ENCODE data around the gene TFDP3.

The TFDP3 gene

DNA sequence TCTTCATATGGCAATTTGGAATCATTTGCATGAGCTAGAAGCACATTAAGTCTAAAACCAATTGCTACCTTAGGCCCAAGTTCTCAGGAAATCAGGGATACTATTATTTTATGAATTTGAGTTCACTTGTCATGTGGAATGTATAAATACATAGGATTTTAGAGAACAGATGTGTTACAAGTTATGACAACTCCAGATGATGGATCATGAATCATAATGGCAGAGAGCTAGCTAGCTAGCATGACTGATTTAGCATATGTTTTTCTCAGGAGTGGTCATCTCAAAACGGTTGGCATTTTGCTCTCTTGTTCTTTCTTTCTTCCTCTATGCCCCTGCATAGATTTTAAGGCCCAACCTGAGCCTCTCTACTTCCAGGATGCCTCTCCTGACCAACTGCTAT lies 14.2 kb upstream of the TFDP3 start:
- DNase-seq, result no peak
- Mint-ChIP-seq H3K9me3 (no peaks in the 10 kb centered on the region), H3K4me3 (no peak overlapping the region), H3K27ac (no peak overlapping the region), H3K36me3 (ENCODE audit: low read depth) (no peaks in the 10 kb centered on the region), H3K27me3 (ENCODE audit: low read depth, poor library complexity) (peaks cover 11% of the 10 kb centered on the region), H3K4me1 (peaks cover 8% of the 10 kb centered on the region)
- no peak for TF ChIP-seq CTCF (IDR thresholded peaks at IDR 0.05)

- Mint-ChIP-seq H3K27ac (no peak overlapping the region), H3K27me3 (ENCODE audit: low read depth, poor library complexity) (peaks cover 8% of the 10 kb centered on the region)
Measured at GRCh38 chrX:133229361-133229760, 11.2 kb upstream of the TFDP3 start.

GRCh38 chrX:133215747-133216146 lies 2.4 kb downstream of the TFDP3 start:
- Mint-ChIP-seq H3K4me1 (peaks cover 16% of the 10 kb centered on the region), H3K9me3 (no peaks in the 10 kb centered on the region), H3K27ac (no peak overlapping the region), H3K4me3 (no peak overlapping the region), H3K27me3 (ENCODE audit: low read depth, poor library complexity) (peaks cover 9% of the 10 kb centered on the region), H3K36me3 (ENCODE audit: low read depth) (no peaks in the 10 kb centered on the region)
- TF ChIP-seq CTCF (IDR thresholded peaks at IDR 0.05), result peak; percentile 54
- peak; percentile 38 for DNase-seq

More at GRCh38 chrX:133229361-133229760, 11.2 kb upstream of the TFDP3 start:
- Mint-ChIP-seq H3K4me3 (no peak overlapping the region), H3K36me3 (ENCODE audit: low read depth) (no peaks in the 10 kb centered on the region), H3K9me3 (no peaks in the 10 kb centered on the region), H3K4me1 (no peaks in the 10 kb centered on the region)
- no peak for TF ChIP-seq CTCF (IDR thresholded peaks at IDR 0.05)
- DNase-seq, result no peak

DNA sequence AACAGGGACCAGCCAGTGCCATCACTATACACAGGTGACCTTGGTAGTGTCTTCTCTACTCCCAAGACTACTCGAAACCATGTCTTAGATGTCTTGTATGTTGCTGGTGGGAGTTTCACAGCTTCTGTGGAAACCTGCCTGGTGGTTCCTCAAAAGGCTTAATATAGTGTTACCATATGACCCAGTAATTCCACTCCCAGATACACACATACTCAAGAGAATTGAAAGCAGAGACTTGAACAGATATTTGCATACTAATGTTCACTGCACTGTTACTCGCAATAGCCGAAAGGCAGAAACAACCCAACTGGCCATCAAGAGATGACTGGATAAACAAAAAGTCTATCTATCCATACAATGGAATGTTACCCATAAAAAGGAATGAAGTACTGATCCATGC lies 3.1 kb downstream of the TFDP3 start:
- Mint-ChIP-seq H3K27ac (no peak overlapping the region), H3K4me3 (no peak overlapping the region), H3K27me3 (ENCODE audit: low read depth, poor library complexity) (peaks cover 9% of the 10 kb centered on the region), H3K36me3 (ENCODE audit: low read depth) (no peaks in the 10 kb centered on the region), H3K4me1 (peaks cover 16% of the 10 kb centered on the region), H3K9me3 (no peaks in the 10 kb centered on the region)
- no peak for DNase-seq
- TF ChIP-seq CTCF (IDR thresholded peaks at IDR 0.05), result no peak

DNA sequence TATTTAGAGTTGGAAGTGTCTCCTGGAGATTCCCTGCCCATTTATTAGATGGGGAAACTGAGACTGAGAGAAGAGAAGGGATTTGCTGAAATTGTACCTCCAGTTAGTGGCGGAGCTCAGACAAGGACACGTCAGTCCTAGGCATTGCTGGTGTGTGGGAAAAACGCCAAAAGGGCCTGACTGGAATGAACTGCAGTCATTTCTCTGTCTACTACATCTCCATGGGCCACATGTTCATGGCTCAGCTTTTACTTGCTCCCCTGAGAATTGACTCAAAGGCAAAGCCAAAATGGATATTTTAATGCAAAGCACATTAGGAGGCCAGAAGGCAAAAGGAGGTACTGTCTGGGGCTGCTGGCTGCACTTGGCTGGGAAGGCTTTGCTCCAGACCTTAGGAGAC lies 3.9 kb downstream of the TFDP3 start:
- Mint-ChIP-seq H3K36me3 (ENCODE audit: low read depth) (no peaks in the 10 kb centered on the region), H3K4me1 (peaks cover 15% of the 10 kb centered on the region), H3K27me3 (ENCODE audit: low read depth, poor library complexity) (peaks cover 9% of the 10 kb centered on the region), H3K9me3 (no peaks in the 10 kb centered on the region), H3K4me3 (no peak overlapping the region), H3K27ac (no peak overlapping the region)
- no peak for DNase-seq
- TF ChIP-seq CTCF (IDR thresholded peaks at IDR 0.05), result no peak

DNA sequence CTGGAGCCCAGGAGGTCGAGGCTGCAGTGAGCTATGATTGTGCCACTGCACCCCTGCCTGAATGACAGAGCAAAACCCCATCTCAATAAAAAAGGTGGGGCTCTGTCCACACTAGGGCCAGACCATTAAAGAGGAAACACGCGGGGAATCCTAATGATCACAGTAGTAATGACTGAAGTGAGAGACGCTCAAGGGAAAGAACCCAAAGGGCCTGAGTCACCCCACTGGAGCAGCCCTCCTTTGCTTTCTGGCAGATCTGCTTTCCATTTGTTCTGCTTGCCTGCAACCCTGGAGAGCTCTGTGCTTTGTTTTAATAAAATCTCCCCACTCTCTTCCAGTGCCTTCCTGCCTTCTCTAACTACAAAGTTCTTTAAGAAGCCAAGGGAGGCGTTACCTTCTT lies 5.0 kb downstream of the TFDP3 start:
- TF ChIP-seq CTCF (IDR thresholded peaks at IDR 0.05), result no peak
- no peaks in the 10 kb centered on the region for H3K36me3 Mint-ChIP-seq (ENCODE audit: low read depth)
- H3K9me3 Mint-ChIP-seq, result no peaks in the 10 kb centered on the region
- no peak overlapping the region for H3K4me3 Mint-ChIP-seq
- no peak overlapping the region for H3K27ac Mint-ChIP-seq
- peaks cover 10% of the 10 kb centered on the region for H3K4me1 Mint-ChIP-seq
- no peak for DNase-seq
- peaks cover 6% of the 10 kb centered on the region for H3K27me3 Mint-ChIP-seq (ENCODE audit: low read depth, poor library complexity)
